Neutrophil (primary cell): ENCODE data around the gene FGF1.

Experiments used
- H3K27ac ChIP-seq: fragments of 200-600 bp; sonication (generic); 2 replicates; pipeline ENCODE4 v1.5.1; 2016; ENCODE audit warnings: mild to moderate bottlenecking, moderate library complexity
- H3K27me3 ChIP-seq: fragments of 200-600 bp; sonication (generic); 2 replicates; pipeline ENCODE4 v1.6.0; 2016; ENCODE audit warnings: mild to moderate bottlenecking
- H3K36me3 ChIP-seq: fragments of 200-600 bp; sonication (generic); 2 replicates; pipeline ENCODE4 v1.5.1; 2017
- H3K4me1 ChIP-seq, 2 experiments: fragments of 200-600 bp in 1 of 2; sonication (generic) in 1 of 2; 1 replicate in 1 of 2; 2 replicates in 1 of 2; pipeline versions ENCODE4 v1.5.1 to v1.6.1; 2013 to 2016; ENCODE audit warnings: low read depth in 1 of 2, low read length in 1 of 2, mild to moderate bottlenecking in 1 of 2, moderate library complexity in 1 of 2; ENCODE audit not compliant: control insufficient read depth in 1 of 2, insufficient read depth in 1 of 2
- H3K4me3 ChIP-seq, 2 experiments: fragments of 200-600 bp in 1 of 2; sonication (generic) in 1 of 2; 1 replicate in 1 of 2; 2 replicates in 1 of 2; pipeline ENCODE4 v1.5.1; 2013 to 2016; ENCODE audit warnings: low read depth in 1 of 2, low read length in 1 of 2, mild to moderate bottlenecking in 1 of 2, moderate library complexity in 1 of 2
- H3K9me3 ChIP-seq: fragments of 200-600 bp; sonication (generic); 2 replicates; pipeline ENCODE4 v1.5.1; 2016
- TF ChIP-seq, protein P1 (sequence below): fragments of 200-600 bp; sonication (generic); IDR thresholded peaks from 2 replicates; pipeline ENCODE4 v1.5.1; 2016; ENCODE audit warnings: antibody characterized with exemption

FGF1 gene

GRCh38 chr5:142674531-142675469, 11.1 kb downstream of the FGF1 start:
- TF ChIP-seq, protein P1, sequence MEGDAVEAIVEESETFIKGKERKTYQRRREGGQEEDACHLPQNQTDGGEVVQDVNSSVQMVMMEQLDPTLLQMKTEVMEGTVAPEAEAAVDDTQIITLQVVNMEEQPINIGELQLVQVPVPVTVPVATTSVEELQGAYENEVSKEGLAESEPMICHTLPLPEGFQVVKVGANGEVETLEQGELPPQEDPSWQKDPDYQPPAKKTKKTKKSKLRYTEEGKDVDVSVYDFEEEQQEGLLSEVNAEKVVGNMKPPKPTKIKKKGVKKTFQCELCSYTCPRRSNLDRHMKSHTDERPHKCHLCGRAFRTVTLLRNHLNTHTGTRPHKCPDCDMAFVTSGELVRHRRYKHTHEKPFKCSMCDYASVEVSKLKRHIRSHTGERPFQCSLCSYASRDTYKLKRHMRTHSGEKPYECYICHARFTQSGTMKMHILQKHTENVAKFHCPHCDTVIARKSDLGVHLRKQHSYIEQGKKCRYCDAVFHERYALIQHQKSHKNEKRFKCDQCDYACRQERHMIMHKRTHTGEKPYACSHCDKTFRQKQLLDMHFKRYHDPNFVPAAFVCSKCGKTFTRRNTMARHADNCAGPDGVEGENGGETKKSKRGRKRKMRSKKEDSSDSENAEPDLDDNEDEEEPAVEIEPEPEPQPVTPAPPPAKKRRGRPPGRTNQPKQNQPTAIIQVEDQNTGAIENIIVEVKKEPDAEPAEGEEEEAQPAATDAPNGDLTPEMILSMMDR, result no peak
- H3K27ac ChIP-seq, result no peak overlapping the region
- H3K36me3 ChIP-seq, result no peaks in the 10 kb centered on the region
- no peaks in the 10 kb centered on the region for H3K4me1 ChIP-seq
- H3K27me3 ChIP-seq, result peaks cover 7% of the 10 kb centered on the region
- no peak overlapping the region for H3K4me3 ChIP-seq
- H3K9me3 ChIP-seq, result no peaks in the 10 kb centered on the region

DNA sequence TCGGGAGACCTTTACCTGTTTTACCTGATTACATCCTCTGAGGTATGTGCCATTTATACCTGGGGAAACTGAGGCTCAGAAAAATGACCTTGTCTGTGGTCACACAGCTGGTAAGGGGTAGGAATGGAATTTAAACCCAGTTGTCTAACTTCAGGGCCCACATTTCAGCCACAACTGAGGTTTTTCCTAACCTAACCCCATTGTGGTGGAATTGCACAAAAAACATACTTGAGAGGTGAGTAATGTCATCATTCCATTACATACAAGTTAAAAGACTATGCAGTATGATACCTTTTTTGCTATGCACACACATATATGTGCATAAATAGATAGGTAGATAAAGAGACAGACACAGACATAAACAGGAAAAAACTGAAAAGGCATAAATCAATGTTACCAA, 14.1 kb downstream of the FGF1 start:
- Histone ChIP-seq H3K36me3 (no peaks in the 10 kb centered on the region), H3K9me3 (no peaks in the 10 kb centered on the region), H3K4me3 (no peak overlapping the region), H3K27me3 (peaks cover 12% of the 10 kb centered on the region), H3K4me1 (no peaks in the 10 kb centered on the region), H3K27ac (no peak overlapping the region)
- TF ChIP-seq, protein P1, result no peak

GRCh38 chr5:142671266-142671665, 14.6 kb downstream of the FGF1 start:
- no peak overlapping the region for H3K27ac ChIP-seq
- H3K4me1 ChIP-seq, result no peaks in the 10 kb centered on the region
- no peaks in the 10 kb centered on the region for H3K9me3 ChIP-seq
- TF ChIP-seq, protein P1, result no peak
- peaks cover 12% of the 10 kb centered on the region for H3K27me3 ChIP-seq
- no peak overlapping the region for H3K4me3 ChIP-seq
- H3K36me3 ChIP-seq, result no peaks in the 10 kb centered on the region

DNA sequence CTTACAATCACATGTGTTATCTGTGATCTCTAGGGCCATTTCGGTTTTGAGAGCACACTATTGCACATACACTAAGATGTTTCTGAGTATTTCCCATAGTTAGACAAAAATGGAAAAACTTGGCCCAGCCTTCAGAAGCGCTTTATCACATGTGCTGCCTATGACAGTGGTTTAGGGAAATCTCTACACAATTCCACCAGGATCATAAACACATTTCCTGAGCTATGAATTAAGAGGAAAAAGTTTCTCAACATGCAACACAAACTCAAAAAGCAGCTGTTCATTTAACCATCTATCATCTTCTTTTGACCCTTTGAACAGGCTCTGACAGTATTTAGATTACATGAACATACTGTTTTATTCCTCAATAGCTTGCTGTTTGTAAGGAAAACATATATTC, 15.1 kb downstream of the FGF1 start:
- H3K36me3 ChIP-seq, result no peaks in the 10 kb centered on the region
- TF ChIP-seq, protein P1, result no peak
- no peak overlapping the region for H3K27ac ChIP-seq
- peaks cover 12% of the 10 kb centered on the region for H3K27me3 ChIP-seq
- no peak overlapping the region for H3K4me3 ChIP-seq
- no peaks in the 10 kb centered on the region for H3K9me3 ChIP-seq
- H3K4me1 ChIP-seq, result no peaks in the 10 kb centered on the region

GRCh38 chr5:142669477-142669876, 16.4 kb downstream of the FGF1 start:
- H3K27ac ChIP-seq, result no peak overlapping the region
- TF ChIP-seq, protein P1, result no peak
- no peaks in the 10 kb centered on the region for H3K9me3 ChIP-seq
- no peaks in the 10 kb centered on the region for H3K4me1 ChIP-seq
- H3K4me3 ChIP-seq, result no peak overlapping the region
- no peaks in the 10 kb centered on the region for H3K36me3 ChIP-seq
- H3K27me3 ChIP-seq, result peaks cover 12% of the 10 kb centered on the region
